Fibroblast of the aortic adventitia (primary cell): ENCODE measurements around the gene FAM234A. TPM values are rescaled to one million over a fixed set of nuclear protein-coding genes. Genes with fewer than 3 reads are reported as not detected.

Experiments used
- DNase-seq: peaks from one replicate; pipeline ENCODE4 v3.0.0-alpha.2; 2010; ENCODE audit warnings: low read depth
- H3K4me3 ChIP-seq: 2 replicates; pipeline ENCODE4 v1.5.1; 2011; ENCODE audit warnings: low read depth, mild to moderate bottlenecking, control low read depth, low read length, moderate library complexity
- CTCF ChIP-seq: IDR thresholded peaks from 2 replicates; pipeline ENCODE4 v1.5.1; 2011; ENCODE audit warnings: mild to moderate bottlenecking, low read length, control low read depth, inconsistent platforms; ENCODE audit not compliant: insufficient read depth
- total RNA-seq: library from RNA; depleted of rRNA; stranded (reverse); fragments of >200 nt; gene quantifications from 2 replicates; pipeline ENCODE4 v1.2.3, GENCODE V29; 2012; ENCODE audit warnings: low replicate concordance

FAM234A gene
- total RNA-seq, 1 donor = 72.0 TPM

GRCh38 chr16:260326-260725 lies 25.7 kb downstream of the FAM234A start:
- DNase-seq = no peak

GRCh38 chr16:261031-261691 lies 26.5 kb downstream of the FAM234A start:
- DNase-seq = no peak
- TF ChIP-seq CTCF = no peak
- no peak overlapping the region for H3K4me3 ChIP-seq

More at GRCh38 chr16:260326-260725, 25.7 kb downstream of the FAM234A start:
- TF ChIP-seq CTCF = no peak
- no peak overlapping the region for H3K4me3 ChIP-seq

GRCh38 chr16:262121-262745 lies 27.6 kb downstream of the FAM234A start:
- no peak overlapping the region for H3K4me3 ChIP-seq
- DNase-seq = no peak
- no peak for TF ChIP-seq CTCF

GRCh38 chr16:263182-263774 lies 28.7 kb downstream of the FAM234A start:
- H3K4me3 ChIP-seq = no peak overlapping the region
- DNase-seq = no peak
- no peak for TF ChIP-seq CTCF

GRCh38 chr16:263944-264343 lies 29.3 kb downstream of the FAM234A start:
- no peak overlapping the region for H3K4me3 ChIP-seq
- no peak for DNase-seq
- TF ChIP-seq CTCF = no peak

GRCh38 chr16:264440-264951 lies 29.9 kb downstream of the FAM234A start:
- no peak for DNase-seq
- no peak for TF ChIP-seq CTCF
- H3K4me3 ChIP-seq = no peak overlapping the region
